Brain microvascular endothelial cell (primary cell): Measurements from ENCODE around the gene SLC37A4.

ENCODE experiments used
- DNase-seq: peaks from one replicate; pipeline ENCODE4 v3.0.0-alpha.2; 2020
- H3K27ac ChIP-seq: fragments of 250-450 bp; sonication (Bioruptor Pico); 2 replicates; pipeline ENCODE4 v1.5.1; 2020; ENCODE audit warnings: mild to moderate bottlenecking, moderate library complexity
- H3K27me3 ChIP-seq: fragments of 250-450 bp; sonication (Bioruptor Pico); replicated peaks from 2 replicates; pipeline ENCODE4 v1.5.1; 2020; ENCODE audit warnings: mild to moderate bottlenecking
- H3K36me3 ChIP-seq: fragments of 250-450 bp; sonication (Bioruptor Pico); replicated peaks from 2 replicates; pipeline ENCODE4 v1.5.1; 2020; ENCODE audit warnings: mild to moderate bottlenecking
- H3K4me3 ChIP-seq: 2 replicates; pipeline ENCODE4 v1.5.1; 2011; ENCODE audit warnings: low read depth, mild to moderate bottlenecking, control low read depth, low read length, moderate library complexity
- CTCF ChIP-seq: IDR thresholded peaks from 2 replicates; pipeline ENCODE4 v1.5.1; 2011; ENCODE audit warnings: low read depth, mild to moderate bottlenecking, moderate library complexity, low read length, control low read depth, inconsistent platforms; ENCODE audit errors: missing control alignments
- in situ Hi-C: cut with HindIII; loops from 2 replicates; pipeline ENCODE4 v1.10.0; 2017; ENCODE audit warnings: low sequenced_read_pairs, low pct_ligation_motif_present

Gene SLC37A4

GRCh38 chr11:119029069-119029339 lies 1.7 kb downstream of the SLC37A4 start:
- Histone ChIP-seq H3K4me3 (no peak overlapping the region), H3K36me3 (peaks cover 14% of the 10 kb centered on the region), H3K27ac (no peak overlapping the region), H3K27me3 (no peaks in the 10 kb centered on the region)
- DNase-seq = no peak
- TF ChIP-seq CTCF = no peak
- in situ Hi-C loops = no loop called here

GRCh38 chr11:119028346-119029068 lies 2.2 kb downstream of the SLC37A4 start:
- in situ Hi-C loops = no loop called here
- Histone ChIP-seq H3K36me3 (peaks cover 14% of the 10 kb centered on the region), H3K27ac (no peak overlapping the region), H3K27me3 (no peaks in the 10 kb centered on the region), H3K4me3 (no peak overlapping the region)
- TF ChIP-seq CTCF = no peak
- DNase-seq = no peak

GRCh38 chr11:119027561-119028345 lies 2.9 kb downstream of the SLC37A4 start:
- no peak for TF ChIP-seq CTCF
- H3K27ac ChIP-seq = no peak overlapping the region
- H3K36me3 ChIP-seq = peaks cover 14% of the 10 kb centered on the region
- DNase-seq = no peak
- in situ Hi-C loops = no loop called here
- no peak overlapping the region for H3K4me3 ChIP-seq
- H3K27me3 ChIP-seq = no peaks in the 10 kb centered on the region

GRCh38 chr11:119026970-119027369 lies 3.7 kb downstream of the SLC37A4 start:
- no peak overlapping the region for H3K4me3 ChIP-seq
- peaks cover 18% of the 10 kb centered on the region for H3K36me3 ChIP-seq
- in situ Hi-C loops = no loop called here
- DNase-seq = no peak
- TF ChIP-seq CTCF = no peak
- no peak overlapping the region for H3K27ac ChIP-seq
- no peaks in the 10 kb centered on the region for H3K27me3 ChIP-seq

- in situ Hi-C loops = no loop called here
- no peak overlapping the region for H3K4me3 ChIP-seq
- peaks cover 21% of the 10 kb centered on the region for H3K36me3 ChIP-seq
Observed at GRCh38 chr11:119025978-119026766, 4.5 kb downstream of the SLC37A4 start.

More at GRCh38 chr11:119025978-119026766, 4.5 kb downstream of the SLC37A4 start:
- Histone ChIP-seq H3K27me3 (no peaks in the 10 kb centered on the region), H3K27ac (no peak overlapping the region)
- no peak for TF ChIP-seq CTCF
- no peak for DNase-seq
